Activated T-cell treated with anti-CD3 and anti-CD28 coated beads, Interleukin-2, amount 50 U/mL, for 4 hours (primary cell): ENCODE measurements around the gene FMN2. TPM values are rescaled to one million over a fixed set of nuclear protein-coding genes. Genes with fewer than 3 reads are reported as not detected.
"Not testable (repeated sequence)": the region's sequence is repeated elsewhere in the genome, so short reads cannot be mapped to it uniquely, and the experiment has no call there.

Source experiments
- ATAC-seq, 2 donors: fragments of 200-7000 bp; cut with Tn5 transposase; one replicate each; pipeline ENCODE4 v1.10.0; 2021
- DNase-seq: peaks from one replicate; pipeline ENCODE4 v3.0.0-alpha.2; 2020
- H3K27me3 Mint-ChIP-seq: one replicate; pipeline ENCODE4 v1.8.0; 2021; ENCODE audit warnings: low read depth, mixed read lengths
- H3K36me3 Mint-ChIP-seq: one replicate; pipeline ENCODE4 v1.8.0; 2022; ENCODE audit warnings: mixed read lengths; ENCODE audit not compliant: insufficient read depth
- H3K4me1 Mint-ChIP-seq: one replicate; pipeline ENCODE4 v1.8.0; 2021; ENCODE audit warnings: low read depth, mixed read lengths
- H3K4me3 Mint-ChIP-seq: one replicate; pipeline ENCODE4 v1.8.0; 2021; ENCODE audit warnings: mild to moderate bottlenecking, moderate library complexity, mixed read lengths
- H3K9me3 Mint-ChIP-seq: one replicate; pipeline ENCODE4 v1.8.0; 2021; ENCODE audit warnings: mixed read lengths
- total RNA-seq, 3 donors: library from RNA; stranded (reverse); gene quantifications; one replicate each; pipeline ENCODE4 v1.2.1, GENCODE V29; 2021

Gene FMN2
- total RNA-seq, 3 donors from 2014 or later, result not detected

DNA sequence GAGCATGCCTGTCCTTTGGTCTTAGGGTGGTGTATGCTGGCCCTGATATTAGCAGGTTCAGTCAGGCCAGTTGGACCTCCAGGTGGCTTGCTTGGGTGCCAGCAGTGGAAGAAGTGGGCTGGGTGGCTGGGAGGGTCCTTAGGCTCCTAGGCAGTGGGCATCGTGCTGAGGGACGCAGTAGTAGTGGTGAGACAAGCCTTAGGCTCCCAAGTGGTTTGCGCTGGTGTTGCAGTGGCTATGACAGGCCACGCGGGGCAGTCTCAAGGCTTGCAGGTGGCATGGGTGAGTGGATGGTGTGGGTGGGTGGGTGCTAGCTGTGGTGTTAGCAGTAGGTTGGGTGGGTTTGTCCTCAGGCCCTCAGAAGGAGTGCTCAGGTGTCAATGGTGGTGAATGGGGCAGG is 162.3 kb downstream of the FMN2 start:
- ATAC-seq, result no peak
- Mint-ChIP-seq H3K36me3 (no peaks in the 10 kb centered on the region), H3K4me3 (no peak overlapping the region), H3K9me3 (peaks cover 26% of the 10 kb centered on the region), H3K4me1 (no peaks in the 10 kb centered on the region), H3K27me3 (no peaks in the 10 kb centered on the region)
- DNase-seq, result no peak

DNA sequence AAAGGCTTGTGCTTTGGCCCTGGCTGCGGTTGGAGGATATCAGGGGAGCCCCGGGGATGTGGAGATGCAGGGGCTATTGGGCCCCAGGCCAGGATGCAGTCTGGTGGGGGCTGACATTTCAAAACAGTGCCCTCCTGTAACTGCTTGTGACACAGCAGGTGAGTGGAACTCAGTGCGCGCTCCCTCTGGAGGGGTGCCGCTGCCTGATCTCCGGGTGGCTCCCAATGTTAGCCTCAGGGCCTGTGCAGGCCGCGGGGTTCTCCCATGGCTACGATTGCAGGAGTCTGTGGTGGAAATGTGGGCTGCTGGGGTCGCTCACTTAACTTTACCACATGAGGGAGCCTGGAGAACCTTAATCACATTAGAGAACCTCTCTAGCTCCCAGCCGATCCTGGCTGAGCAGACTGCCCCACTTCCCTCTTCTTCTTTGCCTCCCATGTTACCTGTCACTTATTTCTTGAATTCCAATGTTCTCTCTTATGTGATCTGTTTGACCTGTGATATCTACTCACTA is 163.2 kb downstream of the FMN2 start:
- H3K4me1 Mint-ChIP-seq, result no peaks in the 10 kb centered on the region
- no peaks in the 10 kb centered on the region for H3K27me3 Mint-ChIP-seq
- H3K4me3 Mint-ChIP-seq, result no peak overlapping the region
- ATAC-seq (no peak), DNase-seq (no peak)
- peaks cover 18% of the 10 kb centered on the region for H3K9me3 Mint-ChIP-seq
- H3K36me3 Mint-ChIP-seq, result no peaks in the 10 kb centered on the region

DNA sequence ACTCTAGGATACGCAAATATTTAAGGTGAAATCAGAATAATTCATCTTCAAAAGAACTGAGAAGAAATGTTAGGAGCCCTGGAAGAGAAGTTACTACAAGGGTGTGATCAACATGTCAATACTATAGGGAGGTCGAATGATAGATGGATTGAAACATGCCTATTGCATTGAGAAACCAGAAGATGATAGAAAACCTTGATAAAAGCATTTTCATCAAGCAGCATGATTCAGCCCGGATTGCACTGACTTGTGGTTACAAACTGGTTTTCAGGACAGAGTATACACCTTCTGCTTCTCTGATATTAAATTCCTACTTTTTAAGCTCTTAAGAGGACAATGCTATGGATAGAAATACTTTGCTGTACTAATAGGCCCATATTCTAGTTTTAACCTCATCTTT is 164.2 kb downstream of the FMN2 start:
- no peaks in the 10 kb centered on the region for H3K36me3 Mint-ChIP-seq
- DNase-seq, result no peak
- H3K27me3 Mint-ChIP-seq, result no peaks in the 10 kb centered on the region
- peaks cover 14% of the 10 kb centered on the region for H3K9me3 Mint-ChIP-seq
- no peaks in the 10 kb centered on the region for H3K4me1 Mint-ChIP-seq
- no peak for ATAC-seq
- H3K4me3 Mint-ChIP-seq, result no peak overlapping the region

DNA sequence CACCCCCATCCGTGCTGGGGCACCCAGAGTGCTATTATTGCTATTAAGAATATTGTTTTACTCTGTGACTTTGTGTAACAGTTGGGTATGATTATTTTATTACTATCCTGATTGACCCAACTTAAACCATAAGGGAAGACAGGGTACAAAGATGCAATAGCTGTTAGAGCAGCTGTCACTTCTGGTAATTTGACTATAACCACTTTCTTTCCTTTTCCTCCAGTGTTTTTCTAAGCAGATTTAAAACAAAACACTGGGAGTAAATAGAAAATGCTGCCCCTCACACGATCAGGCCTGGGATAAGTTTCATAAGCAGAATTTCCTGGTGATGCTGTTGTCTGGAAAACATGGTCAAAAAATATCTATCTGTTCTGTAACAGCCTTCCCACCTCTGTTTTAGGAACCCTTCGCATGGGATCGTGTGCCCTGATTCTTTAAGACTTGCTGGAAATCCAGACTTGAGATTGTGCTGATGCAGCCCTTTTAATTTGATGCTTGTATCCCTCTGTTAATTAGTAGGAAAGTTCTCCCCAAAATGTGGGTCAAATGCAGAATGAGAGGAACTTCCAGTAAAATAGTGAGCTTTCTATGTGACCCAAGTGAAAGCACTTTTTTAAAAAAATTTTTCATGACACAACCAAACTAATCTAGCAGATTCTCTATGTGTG is 165.3 kb downstream of the FMN2 start:
- ATAC-seq, result no peak
- H3K9me3 Mint-ChIP-seq, result peaks cover 17% of the 10 kb centered on the region
- H3K27me3 Mint-ChIP-seq, result no peaks in the 10 kb centered on the region
- no peaks in the 10 kb centered on the region for H3K36me3 Mint-ChIP-seq
- DNase-seq, result no peak
- no peaks in the 10 kb centered on the region for H3K4me1 Mint-ChIP-seq
- H3K4me3 Mint-ChIP-seq, result no peak overlapping the region

DNA sequence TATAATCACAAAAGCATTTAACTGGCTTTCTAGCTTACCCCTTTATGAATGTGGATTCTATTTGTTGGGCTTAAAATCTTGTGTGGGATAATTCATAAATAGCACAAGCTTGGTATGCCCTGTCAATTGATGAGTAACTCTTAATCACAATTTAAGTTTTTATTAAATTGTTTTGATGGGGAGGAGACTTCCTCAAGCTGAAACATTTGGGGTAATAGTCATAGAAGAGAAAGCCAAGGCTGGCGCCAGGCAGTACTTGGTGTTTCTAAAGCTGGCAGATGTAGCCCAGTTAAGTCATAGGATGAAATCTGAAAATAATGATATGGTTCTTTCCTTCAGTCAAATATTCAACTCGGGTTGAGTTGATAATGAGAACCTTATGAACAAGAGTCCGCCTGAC is 167.2 kb downstream of the FMN2 start:
- ATAC-seq (no peak), DNase-seq (no peak)
- Mint-ChIP-seq H3K4me1 (no peaks in the 10 kb centered on the region), H3K27me3 (no peaks in the 10 kb centered on the region), H3K4me3 (no peak overlapping the region), H3K36me3 (no peaks in the 10 kb centered on the region), H3K9me3 (peaks cover 4% of the 10 kb centered on the region)

DNA sequence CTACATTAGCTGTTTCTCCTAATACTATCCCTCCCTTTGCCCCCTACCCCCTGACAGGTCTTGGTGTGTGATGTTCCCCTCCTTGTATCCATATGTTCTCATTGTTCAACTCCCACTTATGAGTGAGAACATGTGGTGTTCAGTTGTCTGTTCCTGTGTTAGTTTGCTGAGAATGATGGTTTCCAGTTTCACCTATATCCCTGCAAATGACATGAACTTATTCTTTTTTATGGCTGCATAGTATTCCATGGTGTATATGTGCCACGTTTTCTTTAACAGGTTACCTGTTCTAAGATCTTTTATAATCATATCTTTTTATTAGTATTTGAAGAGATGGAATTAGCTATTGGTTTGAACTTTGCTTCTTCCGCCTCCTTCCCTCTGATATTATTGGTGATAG is 172.8 kb downstream of the FMN2 start:
- not testable (repeated sequence) for H3K4me3 Mint-ChIP-seq, ATAC-seq, H3K9me3 Mint-ChIP-seq, H3K4me1 Mint-ChIP-seq, H3K36me3 Mint-ChIP-seq, DNase-seq, H3K27me3 Mint-ChIP-seq

DNA sequence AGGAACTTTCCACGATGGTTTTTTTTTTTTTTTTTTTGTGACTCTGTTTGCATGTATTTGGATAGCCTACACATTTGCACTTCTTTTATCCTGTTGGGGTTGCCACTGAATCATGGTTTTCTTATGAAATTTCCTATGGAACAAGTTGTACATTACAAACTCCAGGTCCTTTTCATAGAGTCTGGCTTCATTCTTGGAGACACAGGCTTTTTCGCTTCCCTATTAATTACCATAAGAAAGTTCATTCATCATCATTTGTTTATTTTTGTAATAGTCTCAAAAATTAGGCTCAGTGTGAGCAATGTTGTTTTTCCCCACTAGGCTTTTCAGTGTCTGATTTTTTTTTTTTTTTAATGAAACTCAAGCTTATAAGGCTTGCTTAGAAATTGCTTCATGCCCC is 179.4 kb downstream of the FMN2 start:
- Mint-ChIP-seq H3K27me3 (no peaks in the 10 kb centered on the region), H3K4me1 (no peaks in the 10 kb centered on the region), H3K9me3 (peaks cover 15% of the 10 kb centered on the region), H3K36me3 (no peaks in the 10 kb centered on the region), H3K4me3 (no peak overlapping the region)
- ATAC-seq, result no peak
- no peak for DNase-seq

DNA sequence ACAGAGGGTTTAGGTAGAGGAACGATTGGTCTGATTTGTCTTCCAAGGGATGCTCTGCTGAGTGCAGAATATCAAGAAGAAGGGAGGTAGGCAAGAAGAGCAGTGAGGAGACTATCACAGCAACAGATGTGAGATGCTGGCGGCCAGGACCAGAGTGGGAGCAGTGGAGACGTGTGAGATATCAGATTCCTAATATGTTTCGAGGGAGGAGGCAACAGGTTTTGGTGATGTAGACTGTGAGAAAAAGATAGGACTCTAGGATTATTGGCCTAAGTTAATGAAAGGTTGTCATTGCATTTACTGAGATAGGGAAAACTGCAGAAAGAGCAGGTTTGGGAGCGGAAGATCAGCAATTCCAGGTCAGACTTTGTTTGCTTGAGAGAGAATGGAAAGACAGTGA is 182.9 kb downstream of the FMN2 start:
- ATAC-seq, result no peak
- peaks cover 18% of the 10 kb centered on the region for H3K9me3 Mint-ChIP-seq

DNA sequence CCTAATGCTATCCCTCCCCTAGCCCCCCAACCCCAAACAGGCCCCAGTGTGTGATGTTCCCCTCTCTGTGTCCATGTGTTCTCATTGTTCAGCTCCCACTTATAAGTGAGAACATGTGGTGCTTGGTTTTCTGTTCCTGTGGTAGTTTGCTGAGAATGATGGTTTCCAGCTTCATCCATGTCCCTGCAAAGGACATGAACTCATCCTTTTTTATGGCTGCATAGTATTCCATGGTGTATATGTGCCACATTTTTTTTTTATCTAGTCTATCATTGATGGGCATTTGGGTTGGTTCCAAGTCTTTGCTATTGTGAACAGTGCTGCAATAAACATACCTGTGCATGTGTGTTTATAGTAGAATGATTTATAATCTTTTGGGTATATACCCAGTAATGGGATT is 183.5 kb downstream of the FMN2 start:
- H3K4me1 Mint-ChIP-seq, H3K36me3 Mint-ChIP-seq, H3K4me3 Mint-ChIP-seq, H3K27me3 Mint-ChIP-seq, ATAC-seq, DNase-seq: not testable (repeated sequence)
- peaks cover 18% of the 10 kb centered on the region for H3K9me3 Mint-ChIP-seq

More for the DNA sequence above, 182.9 kb downstream of the FMN2 start:
- no peak overlapping the region for H3K4me3 Mint-ChIP-seq
- no peak for DNase-seq
- H3K27me3 Mint-ChIP-seq, result no peaks in the 10 kb centered on the region
- no peaks in the 10 kb centered on the region for H3K36me3 Mint-ChIP-seq
- no peaks in the 10 kb centered on the region for H3K4me1 Mint-ChIP-seq

DNA sequence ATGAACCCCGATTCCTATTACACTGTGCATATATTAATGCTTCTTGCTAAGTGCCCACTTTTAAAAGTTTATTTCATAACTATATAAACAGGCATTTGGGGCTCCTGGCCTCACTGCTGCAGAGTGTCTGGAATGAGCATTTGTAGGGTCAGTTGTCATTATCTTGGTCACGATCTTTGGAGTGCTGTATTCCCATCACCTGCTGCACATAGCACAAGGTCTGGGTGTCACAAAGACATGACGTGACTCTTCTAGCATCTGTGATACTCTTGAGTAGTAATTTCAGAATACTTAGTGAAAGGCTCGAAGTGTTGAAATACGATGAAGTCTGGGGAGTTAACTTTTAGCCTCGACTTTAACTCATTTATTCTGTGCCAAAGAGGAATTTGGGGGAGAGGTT is 186.4 kb downstream of the FMN2 start:
- no peaks in the 10 kb centered on the region for H3K27me3 Mint-ChIP-seq
- peaks cover 18% of the 10 kb centered on the region for H3K9me3 Mint-ChIP-seq
- DNase-seq (no peak), ATAC-seq (no peak)
- H3K4me3 Mint-ChIP-seq, result no peak overlapping the region
- H3K4me1 Mint-ChIP-seq, result no peaks in the 10 kb centered on the region
- H3K36me3 Mint-ChIP-seq, result no peaks in the 10 kb centered on the region

DNA sequence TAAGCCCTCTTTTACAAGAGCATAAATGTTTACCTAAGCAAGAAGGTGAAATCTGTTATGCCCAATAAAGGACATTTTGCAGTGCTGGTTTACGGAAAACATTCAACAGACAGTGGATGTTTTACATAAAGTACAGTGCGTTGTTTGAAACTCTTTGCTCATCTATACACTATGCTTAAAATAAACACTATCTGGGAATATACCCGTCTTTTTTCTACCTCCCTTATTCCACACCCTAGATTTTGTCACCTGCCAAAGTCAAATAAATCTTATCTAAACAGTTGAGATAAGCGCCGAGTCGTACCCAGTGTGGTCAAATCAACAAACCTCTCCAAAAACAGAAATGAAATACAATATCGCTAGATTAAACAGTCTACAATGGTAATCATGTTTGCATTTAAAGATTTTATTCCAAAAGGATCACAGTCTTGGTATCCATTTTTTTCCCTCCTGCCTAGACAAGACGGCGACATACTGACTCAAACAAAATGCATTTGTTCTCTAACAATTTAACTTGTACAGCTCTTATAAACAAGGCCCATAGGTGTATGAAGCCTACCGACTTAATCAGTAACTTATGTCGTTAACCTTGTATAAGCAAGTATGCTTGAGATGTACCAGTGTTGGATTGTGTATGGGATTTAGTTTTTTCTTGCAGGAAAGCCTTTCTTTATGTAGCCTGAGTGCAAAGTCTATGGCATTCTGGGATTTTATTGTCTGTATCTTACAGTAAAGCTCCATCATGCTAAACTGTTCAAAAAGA is 189.1 kb downstream of the FMN2 start:
- no peak overlapping the region for H3K4me3 Mint-ChIP-seq
- H3K27me3 Mint-ChIP-seq, result no peaks in the 10 kb centered on the region
- H3K4me1 Mint-ChIP-seq, result no peaks in the 10 kb centered on the region
- no peak for ATAC-seq
- H3K36me3 Mint-ChIP-seq, result no peaks in the 10 kb centered on the region
- no peak for DNase-seq
- H3K9me3 Mint-ChIP-seq, result peaks cover 6% of the 10 kb centered on the region

DNA sequence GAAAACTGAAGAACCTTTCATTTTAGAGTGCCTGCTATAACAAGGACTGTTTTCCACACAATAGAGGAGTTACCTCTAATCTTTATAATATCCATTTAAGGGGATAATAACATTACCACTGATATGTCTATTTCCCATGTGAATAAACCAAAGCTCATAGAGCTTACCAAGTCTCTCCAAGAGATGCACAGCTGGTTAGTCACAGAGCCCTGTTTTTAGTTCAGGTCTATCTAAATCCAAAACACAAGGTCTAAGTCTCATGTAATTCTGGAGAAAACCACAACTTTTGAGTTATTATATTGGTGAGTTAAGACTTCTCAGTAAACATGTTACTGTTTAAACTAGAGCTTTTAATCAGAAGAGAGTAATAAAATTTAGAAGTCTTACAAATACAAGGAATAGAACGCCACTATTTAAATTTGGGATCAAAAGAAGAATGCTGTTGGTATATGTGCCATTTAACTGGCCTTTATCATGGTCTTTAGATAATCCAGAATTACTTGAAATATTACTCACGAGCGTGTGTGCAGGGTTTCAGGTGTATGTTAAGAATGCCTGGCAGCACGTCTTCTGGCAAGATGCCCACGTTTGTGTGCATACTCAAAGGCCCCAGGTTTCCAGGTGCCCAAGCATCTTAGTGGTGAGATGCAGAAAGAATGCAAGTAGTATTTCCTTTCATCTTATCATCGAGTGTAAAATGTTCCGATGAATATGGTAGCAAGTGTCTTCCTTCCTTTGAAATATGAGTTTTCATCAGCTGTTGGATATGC is 190.6 kb downstream of the FMN2 start:
- H3K36me3 Mint-ChIP-seq, result no peaks in the 10 kb centered on the region
- no peak for ATAC-seq

DNA sequence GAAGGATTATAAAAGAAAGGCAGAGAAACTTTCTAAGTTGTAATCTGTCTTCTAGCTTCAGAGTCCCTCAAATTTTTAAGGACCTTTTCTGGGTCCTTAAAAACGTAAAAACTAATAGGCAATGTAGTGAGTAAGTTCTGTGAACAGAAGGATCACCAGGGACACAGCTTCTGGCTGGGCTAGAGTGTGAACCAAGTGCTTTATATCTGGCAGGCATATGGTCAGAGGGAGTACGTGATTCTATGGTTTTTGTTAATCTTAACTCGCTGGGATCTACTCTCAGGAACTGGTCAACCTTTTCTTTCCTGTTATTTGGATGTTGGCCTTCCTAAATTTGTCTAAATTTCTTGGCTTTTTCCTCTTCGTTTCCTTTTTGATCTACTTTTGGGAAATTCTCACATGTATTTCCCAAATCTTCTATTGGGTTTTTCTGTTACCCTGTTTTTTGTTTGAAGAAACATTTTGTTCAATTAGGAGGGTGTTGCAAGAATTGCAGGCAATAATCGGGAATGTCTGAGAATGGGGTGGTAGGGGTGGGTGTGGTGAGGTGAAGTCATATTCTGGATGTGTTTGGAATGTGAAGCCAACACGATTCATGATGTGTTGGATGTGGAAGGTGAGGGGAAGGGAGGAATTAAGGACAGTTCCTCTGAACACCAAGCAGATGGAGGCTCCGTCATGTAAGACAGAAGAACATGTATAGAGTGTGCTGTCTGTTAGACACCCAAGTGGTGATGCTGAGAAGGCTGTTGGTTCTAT is 193.2 kb downstream of the FMN2 start:
- ATAC-seq (no peak), DNase-seq (no peak)
- no peaks in the 10 kb centered on the region for H3K36me3 Mint-ChIP-seq
- no peaks in the 10 kb centered on the region for H3K9me3 Mint-ChIP-seq
- no peaks in the 10 kb centered on the region for H3K27me3 Mint-ChIP-seq
- no peak overlapping the region for H3K4me3 Mint-ChIP-seq
- no peaks in the 10 kb centered on the region for H3K4me1 Mint-ChIP-seq

More for the DNA sequence above, 190.6 kb downstream of the FMN2 start:
- Mint-ChIP-seq H3K4me1 (no peaks in the 10 kb centered on the region), H3K9me3 (no peaks in the 10 kb centered on the region), H3K27me3 (no peaks in the 10 kb centered on the region), H3K4me3 (no peak overlapping the region)
- no peak for DNase-seq

DNA sequence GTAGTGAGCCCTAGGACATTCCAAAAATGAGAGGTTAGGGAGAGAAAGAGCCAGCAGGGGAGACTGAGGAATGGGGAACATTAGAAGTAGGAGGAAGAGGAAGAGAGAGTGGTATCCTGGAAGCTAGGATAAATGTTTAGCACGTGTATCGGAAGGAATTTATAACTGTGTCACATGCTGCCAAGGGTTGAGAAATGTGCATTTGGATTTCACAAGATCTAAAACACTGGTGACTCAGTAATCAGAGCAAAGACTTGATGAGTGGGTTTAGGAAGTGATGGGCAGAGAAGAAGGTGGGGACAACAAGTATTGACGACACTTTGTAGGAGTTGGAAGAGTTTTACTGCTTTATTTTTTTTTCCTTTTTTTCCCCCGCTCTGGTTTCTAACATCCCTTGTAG is 193.9 kb downstream of the FMN2 start:
- no peaks in the 10 kb centered on the region for H3K9me3 Mint-ChIP-seq
- no peak for ATAC-seq
- DNase-seq, result no peak
- no peaks in the 10 kb centered on the region for H3K4me1 Mint-ChIP-seq
- no peak overlapping the region for H3K4me3 Mint-ChIP-seq
- no peaks in the 10 kb centered on the region for H3K36me3 Mint-ChIP-seq
- H3K27me3 Mint-ChIP-seq, result no peaks in the 10 kb centered on the region
